Erythroblast (primary cell): ENCODE results near the gene GUK1.

ENCODE experiments used
- DNase-seq, 2 experiments: peaks; one replicate each; lab custom pipeline; 2025; lab: John Stamatoyannopoulos, UW
- GATA1 ChIP-seq: IDR thresholded peaks from 2 replicates; pipeline ENCODE4 v1.6.1; 2011; ENCODE audit warnings: low read depth, mild to moderate bottlenecking, control low read depth, low read length, moderate library complexity
- POLR2A ChIP-seq: IDR thresholded peaks from 2 replicates; pipeline ENCODE4 v1.6.1; 2011; ENCODE audit warnings: mild to moderate bottlenecking, low read length

Gene GUK1

DNA sequence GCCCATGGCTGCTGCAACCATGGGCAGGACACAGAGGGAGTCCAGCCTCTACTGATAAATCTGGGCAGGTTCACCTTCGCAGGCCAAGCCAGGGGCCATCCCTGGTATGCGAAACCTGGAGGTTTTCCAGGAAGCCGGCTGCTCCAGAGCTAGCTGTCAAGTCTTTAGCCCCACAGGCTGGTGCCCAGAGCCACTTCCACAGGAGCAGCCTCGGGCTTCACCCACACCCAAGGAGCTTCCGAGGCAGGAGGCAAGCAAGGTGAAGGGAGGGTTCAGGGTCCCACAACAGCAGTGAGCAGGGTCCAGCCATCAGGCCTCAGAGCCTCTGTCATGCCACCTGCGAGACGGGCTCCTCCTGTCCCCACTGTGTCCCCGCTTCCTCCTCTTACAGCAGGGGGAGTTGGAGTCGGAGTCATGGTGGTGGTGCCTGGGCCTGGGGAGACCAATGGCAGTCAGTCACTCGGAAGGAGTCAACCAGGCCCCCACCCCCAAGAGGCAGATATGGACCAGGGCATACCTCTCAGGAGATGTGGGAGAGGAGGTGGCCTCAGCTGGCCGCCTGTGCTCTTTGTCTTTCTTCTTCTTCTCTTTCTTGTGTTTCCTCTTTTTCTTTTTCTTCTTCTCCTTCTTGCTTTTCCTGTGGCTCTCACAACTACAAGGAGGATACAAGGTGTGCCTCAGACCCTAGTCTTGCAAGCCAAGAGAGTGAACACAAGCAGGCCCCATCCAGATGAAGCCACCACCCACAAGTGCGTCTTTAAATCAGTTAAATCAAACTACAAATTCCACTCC, 39.1 kb upstream of the GUK1 start:
- DNase-seq, result no peak
- TF ChIP-seq GATA1, result no peak
- TF ChIP-seq POLR2A, result no peak

DNA sequence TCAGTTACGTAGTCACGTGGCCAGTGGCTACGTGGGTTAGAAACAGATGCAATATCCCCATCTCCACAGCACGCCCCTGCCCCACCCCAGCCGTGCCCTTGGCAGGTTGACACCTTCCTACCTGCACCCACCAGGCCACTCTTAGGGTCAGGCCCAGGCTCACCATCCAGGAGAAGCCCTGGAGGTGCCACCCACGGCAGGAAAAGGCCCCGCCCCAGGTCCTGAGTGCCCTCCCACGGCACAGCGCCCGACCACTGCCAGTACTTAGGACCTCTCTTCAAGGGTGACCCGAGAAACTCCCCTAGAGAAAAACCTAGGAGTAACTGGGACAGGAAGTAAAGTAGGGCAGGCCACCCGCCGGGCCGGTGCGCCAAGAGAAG, 38.5 kb upstream of the GUK1 start:
- TF ChIP-seq GATA1 (no peak), POLR2A (no peak)
- no peak for DNase-seq

- DNase-seq, result peak; percentile 82 to 87
- TF ChIP-seq POLR2A, result no peak
- no peak for TF ChIP-seq GATA1
Observed at GRCh38 chr1:228101994-228102790, 37.9 kb upstream of the GUK1 start.

GRCh38 chr1:228102791-228103620, 37.1 kb upstream of the GUK1 start, which contains the start of gene C1orf35:
TSS of gene C1orf35 (minus strand) at chr1:228103325. CDS start at chr1:228103227, 98 bp downstream.
- no peak for TF ChIP-seq GATA1
- peak; percentile 73 for TF ChIP-seq POLR2A
- DNase-seq, result peak; percentile 95 to 96

- no peak for DNase-seq
Observed at GRCh38 chr1:228104526-228105269, 35.4 kb upstream of the GUK1 start.

DNA sequence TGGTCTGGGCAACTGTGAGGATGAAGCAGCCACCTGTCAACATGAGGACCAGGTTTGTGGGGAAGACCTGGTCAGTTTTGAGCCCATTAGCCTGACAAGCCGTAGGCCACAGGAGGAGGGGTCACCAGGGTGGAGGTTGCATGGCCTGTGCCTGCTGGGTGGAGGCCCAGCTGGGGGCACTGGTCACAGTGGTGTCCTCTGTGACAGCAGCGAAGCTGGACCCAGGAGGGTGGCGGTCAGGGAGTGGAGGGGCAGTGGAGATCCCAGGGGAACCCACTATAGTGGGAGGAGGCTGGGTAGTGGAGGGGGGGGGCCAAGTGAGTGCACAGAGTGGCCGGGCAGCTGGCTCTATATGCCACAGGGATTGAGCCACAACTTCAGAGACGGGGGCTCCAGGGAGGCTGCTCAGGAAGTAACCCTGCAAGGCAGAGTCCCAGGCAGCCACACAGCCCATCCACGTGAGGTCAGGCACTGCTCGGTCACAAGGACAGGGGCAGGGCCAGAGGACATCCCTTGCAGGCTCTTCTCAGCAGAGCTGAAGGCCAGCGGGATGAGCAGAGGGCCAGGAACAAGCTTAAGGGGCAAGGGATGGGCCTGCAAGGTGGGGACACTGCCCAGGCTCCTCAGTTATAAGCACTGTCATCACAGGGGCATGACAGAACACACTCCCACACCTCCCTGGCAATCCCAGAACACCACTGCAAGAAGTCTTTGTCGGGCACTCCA, 34.6 kb upstream of the GUK1 start:
- TF ChIP-seq GATA1 (no peak), POLR2A (no peak)
- no peak for DNase-seq

More at GRCh38 chr1:228104526-228105269, 35.4 kb upstream of the GUK1 start:
- peak; percentile 39 for TF ChIP-seq POLR2A
- no peak for TF ChIP-seq GATA1

- TF ChIP-seq GATA1, result no peak
- TF ChIP-seq POLR2A, result no peak
- DNase-seq, result no peak
Observed at GRCh38 chr1:228105996-228106799, 33.9 kb upstream of the GUK1 start.

- no peak for TF ChIP-seq GATA1
- no peak for TF ChIP-seq POLR2A
- DNase-seq, result no peak
Observed at GRCh38 chr1:228106800-228107054, 33.4 kb upstream of the GUK1 start.

- DNase-seq, result no peak
- TF ChIP-seq GATA1 (no peak), POLR2A (no peak)
Observed at GRCh38 chr1:228107636-228108035, 32.4 kb upstream of the GUK1 start.

DNA sequence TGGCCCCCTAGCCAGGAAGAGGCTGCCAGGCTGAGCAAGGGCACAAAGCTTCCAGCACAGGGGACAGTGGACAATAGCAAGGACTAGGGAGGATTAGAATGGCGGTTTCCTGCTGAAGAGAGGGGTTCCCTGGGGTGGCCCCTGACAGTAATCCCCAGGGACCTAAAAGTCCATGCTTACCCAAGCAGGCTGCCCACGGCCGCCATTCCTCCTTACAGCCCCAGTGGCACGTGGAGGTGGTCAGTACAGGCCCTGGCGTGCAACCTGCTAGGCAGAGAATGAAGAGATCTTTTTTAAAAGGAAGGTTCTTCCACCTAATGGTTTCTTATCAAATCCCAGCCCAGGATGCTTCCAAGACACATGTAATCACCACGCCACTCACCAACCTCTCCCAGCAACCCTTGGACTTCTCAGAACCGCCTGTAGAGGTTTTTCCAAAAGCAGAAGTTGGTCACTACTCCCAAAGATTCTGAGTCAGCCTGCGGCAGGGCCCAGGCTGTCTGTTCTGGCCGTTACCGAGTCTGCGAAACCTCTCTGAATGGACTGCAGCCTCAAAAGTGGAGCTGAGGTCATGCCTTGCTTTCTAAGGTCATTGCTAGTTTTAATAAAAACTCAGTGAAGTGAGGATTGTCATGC, 31.9 kb upstream of the GUK1 start:
- no peak for DNase-seq
- TF ChIP-seq POLR2A (no peak), GATA1 (no peak)

DNA sequence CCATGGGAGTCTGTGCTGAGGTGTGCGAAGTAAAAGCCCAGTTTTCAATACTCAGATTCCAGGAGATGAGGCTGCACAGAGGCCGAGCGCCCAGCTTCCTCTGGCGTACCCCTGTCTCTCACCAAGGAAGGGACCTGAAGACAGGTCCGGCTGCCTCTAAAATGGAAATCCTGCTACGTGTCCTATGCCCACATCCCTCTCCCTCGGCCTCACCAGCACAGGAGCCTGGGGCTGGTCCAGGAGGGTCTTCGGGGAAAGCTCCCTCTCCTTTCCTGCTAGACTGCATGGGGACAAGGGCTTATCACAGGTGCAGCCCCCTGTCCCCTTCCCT, 31.4 kb upstream of the GUK1 start:
- no peak for TF ChIP-seq GATA1
- TF ChIP-seq POLR2A, result no peak
- DNase-seq, result no peak
